CD14-positive monocyte (primary cell): ENCODE data around the gene MBL2. TPM values are rescaled to one million over a fixed set of nuclear protein-coding genes. Genes with fewer than 3 reads are reported as not detected.

ENCODE experiments used
- DNase-seq, 3 donors: peaks; one replicate each; pipeline ENCODE4 v3.0.0-alpha.2; 2011 to 2022
- H2AFZ ChIP-seq: 2 replicates; pipeline ENCODE4 v1.6.0; 2012; ENCODE audit warnings: mild to moderate bottlenecking, low read depth, low read length, inconsistent platforms; ENCODE audit not compliant: insufficient read depth, poor library complexity, severe bottlenecking
- H3K27ac ChIP-seq, 2 donors: 1 replicate in 1 of 2; 2 replicates in 1 of 2; pipeline ENCODE4 v1.5.1; 2012 to 2013; ENCODE audit warnings: low read length in 2 of 2, control low read depth in 1 of 2, inconsistent platforms in 1 of 2, low read depth in 1 of 2, mild to moderate bottlenecking in 1 of 2
- H3K27me3 ChIP-seq, 2 donors: one replicate each; pipeline versions ENCODE4 v1.6.0 to v1.6.1; 2011 to 2013; ENCODE audit warnings: low read length in 2 of 2; ENCODE audit not compliant: control insufficient read depth in 2 of 2, insufficient read depth in 2 of 2
- H3K36me3 ChIP-seq, 2 donors: replicated peaks in 1 of 2; 1 replicate in 1 of 2; 2 replicates in 1 of 2; pipeline versions ENCODE4 v1.5.1 to v1.6.1; 2012 to 2013; ENCODE audit warnings: low read length in 2 of 2, control low read depth in 1 of 2, inconsistent platforms in 1 of 2, mild to moderate bottlenecking in 1 of 2; ENCODE audit not compliant: insufficient read depth in 2 of 2, control insufficient read depth in 1 of 2
- H3K4me1 ChIP-seq, 2 donors: 1 replicate in 1 of 2; 2 replicates in 1 of 2; pipeline versions ENCODE4 v1.5.1 to v1.6.1; 2012 to 2013; ENCODE audit warnings: low read length in 2 of 2, control low read depth in 1 of 2, inconsistent platforms in 1 of 2, mild to moderate bottlenecking in 1 of 2, moderate library complexity in 1 of 2; ENCODE audit not compliant: insufficient read depth in 2 of 2, control insufficient read depth in 1 of 2
- H3K4me2 ChIP-seq: replicated peaks from 2 replicates; pipeline ENCODE3; 2012; ENCODE audit warnings: low read length, moderate library complexity, mild to moderate bottlenecking; ENCODE audit not compliant: poor library complexity, severe bottlenecking; ENCODE audit errors: extremely low read depth
- H3K4me3 ChIP-seq, 3 experiments: fragments of 200-600 bp in 1 of 3; sonication (generic) in 1 of 3; replicated peaks in 1 of 3; 1 replicate in 2 of 3; 2 replicates in 1 of 3; pipeline ENCODE4 v1.5.1; 2011 to 2013; ENCODE audit warnings: low read length in 3 of 3, mild to moderate bottlenecking in 3 of 3, control low read depth in 2 of 3, low read depth in 2 of 3, inconsistent platforms in 1 of 3, moderate library complexity in 1 of 3
- H3K79me2 ChIP-seq: 2 replicates; pipeline ENCODE4 v1.6.0; 2012; ENCODE audit warnings: mild to moderate bottlenecking, control low read depth, inconsistent platforms, low read length, moderate library complexity; ENCODE audit not compliant: insufficient read depth
- H3K9ac ChIP-seq: 2 replicates; pipeline ENCODE4 v1.6.0; 2017; ENCODE audit warnings: low read length, mild to moderate bottlenecking; ENCODE audit not compliant: insufficient read depth, poor library complexity, severe bottlenecking
- H3K9me3 ChIP-seq, 2 donors: replicated peaks in 1 of 2; 1 replicate in 1 of 2; 2 replicates in 1 of 2; pipeline versions ENCODE4 v1.5.1 to v1.6.1; 2012 to 2013; ENCODE audit warnings: low read length in 2 of 2, control low read depth in 1 of 2; ENCODE audit not compliant: control insufficient read depth in 1 of 2, insufficient read depth in 1 of 2
- H4K20me1 ChIP-seq: 2 replicates; pipeline ENCODE4 v1.6.0; 2012; ENCODE audit warnings: mild to moderate bottlenecking, low read length, control low read depth, moderate library complexity; ENCODE audit not compliant: insufficient read depth
- H3K27ac Mint-ChIP-seq, 7 donors: one replicate each; pipeline ENCODE4 v1.8.0; 2020; ENCODE audit warnings: mild to moderate bottlenecking in 7 of 7, mixed read lengths in 7 of 7, moderate library complexity in 6 of 7, inconsistent platforms in 2 of 7
- H3K27me3 Mint-ChIP-seq, 3 donors: one replicate each; pipeline ENCODE4 v1.8.0; 2021 to 2022; ENCODE audit warnings: low read depth in 3 of 3, mild to moderate bottlenecking in 3 of 3, mixed read lengths in 3 of 3, moderate library complexity in 3 of 3, inconsistent platforms in 1 of 3
- H3K36me3 Mint-ChIP-seq, 2 donors: one replicate each; pipeline ENCODE4 v1.8.0; 2020; ENCODE audit warnings: mixed read lengths in 2 of 2, inconsistent platforms in 1 of 2, mild to moderate bottlenecking in 1 of 2
- H3K4me1 Mint-ChIP-seq: one replicate; pipeline ENCODE4 v1.8.0; 2020; ENCODE audit warnings: mild to moderate bottlenecking, mixed read lengths
- H3K4me3 Mint-ChIP-seq, 2 donors: one replicate each; pipeline ENCODE4 v1.8.0; 2020; ENCODE audit warnings: mild to moderate bottlenecking in 2 of 2, mixed read lengths in 2 of 2, moderate library complexity in 1 of 2
- H3K9me3 Mint-ChIP-seq, 7 donors: one replicate each; pipeline ENCODE4 v1.8.0; 2020 to 2022; ENCODE audit warnings: mixed read lengths in 7 of 7, mild to moderate bottlenecking in 6 of 7, moderate library complexity in 6 of 7, inconsistent platforms in 2 of 7
- WGBS: methylation state at CpG from one replicate; pipeline ENCODE4 v1.1.5; 2013; ENCODE audit warnings: missing lambda C conversion rate; ENCODE audit not compliant: insufficient coverage; 5-methylcytosine and 5-hydroxymethylcytosine counted together
- intact Hi-C, 2 donors: fragments of 100-400 bp; cut with micrococcal nuclease; formaldehyde crosslinking; loops; one replicate each; pipeline versions ENCODE4 v1.15.0 to v1.15.1; 2023
- polyA plus RNA-seq, 3 donors: library from polyadenylated mRNA; depleted of rRNA in 1 of 3; unstranded in 2 of 3; stranded (reverse) in 1 of 3; fragments of 300-500 nt in 2 of 3; fragments of >200 nt in 1 of 3; fragmentation: Illumina TruSeq in 2 of 3; gene quantifications; 1 replicate in 2 of 3; 2 replicates in 1 of 3; pipeline ENCODE4 v1.2.3, GENCODE V29; 2012 to 2021
- TF ChIP-seq, protein P1 (sequence below): fragments of 200-600 bp; IDR thresholded peaks from one replicate; pipeline ENCODE4 v1.8.0; 2022; ENCODE audit warnings: antibody characterized with exemption, mild to moderate bottlenecking

MBL2 gene
- polyA plus RNA-seq, 3 donors = not detected

DNA sequence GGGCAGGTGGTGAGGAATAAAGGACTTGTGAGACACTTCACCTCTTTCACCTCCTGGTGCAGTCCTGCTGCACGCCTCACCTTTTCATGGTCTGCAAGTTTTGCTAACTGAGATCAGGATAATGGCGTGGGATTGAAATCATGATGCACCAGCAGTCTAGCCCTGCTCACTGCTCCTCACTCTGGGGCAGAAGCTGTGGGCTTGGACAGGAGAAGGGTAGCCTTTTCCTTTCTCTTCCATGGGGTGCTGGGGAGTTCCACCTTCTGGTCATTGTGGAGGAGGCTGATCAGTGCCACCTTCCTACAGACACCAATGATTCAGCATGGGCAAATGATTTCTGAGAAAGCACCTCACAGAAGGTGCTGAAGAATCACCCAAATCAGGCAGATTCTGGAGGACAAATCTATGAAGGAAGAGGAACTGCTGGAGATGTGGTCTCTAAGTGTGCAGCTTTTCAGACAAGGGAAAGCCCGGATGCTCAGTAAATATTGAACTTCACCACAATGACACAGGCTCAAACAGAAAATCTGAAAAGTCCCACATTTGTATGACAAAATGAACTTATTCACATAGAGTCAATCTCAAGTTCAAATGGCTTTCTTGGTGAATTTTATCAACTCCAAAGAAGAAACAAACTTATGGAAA is 19.7 kb downstream of the MBL2 start:
- Histone ChIP-seq H3K4me3 (no peak overlapping the region), H3K27me3 (no peaks in the 10 kb centered on the region), H3K79me2 (no peaks in the 10 kb centered on the region), H3K27ac (no peak overlapping the region), H3K9ac (no peak overlapping the region), H3K9me3 (no peaks in the 10 kb centered on the region), H3K4me1 (peaks cover 30% of the 10 kb centered on the region in 2 donors), H4K20me1 (no peaks in the 10 kb centered on the region), H3K4me2 (no peak overlapping the region), H3K36me3 (no peaks in the 10 kb centered on the region), H2AFZ (no peak overlapping the region)
- no peaks in the 10 kb centered on the region for H3K36me3 Mint-ChIP-seq
- intact Hi-C loops = no loop called here
- peaks cover 38% of the 10 kb centered on the region for H3K4me1 Mint-ChIP-seq
- peak in 1 of 3 donors; percentile 15 for DNase-seq
- 79% methylated on average over 2 of the region's 3 CpGs for WGBS
- H3K4me3 Mint-ChIP-seq = no peak overlapping the region
- peaks cover 0 to 1% (median 0%) of the 10 kb centered on the region in 7 donors for H3K9me3 Mint-ChIP-seq
- H3K27me3 Mint-ChIP-seq = peaks cover 0 to 2% (median 2%) of the 10 kb centered on the region in 3 donors
- TF ChIP-seq, protein P1, sequence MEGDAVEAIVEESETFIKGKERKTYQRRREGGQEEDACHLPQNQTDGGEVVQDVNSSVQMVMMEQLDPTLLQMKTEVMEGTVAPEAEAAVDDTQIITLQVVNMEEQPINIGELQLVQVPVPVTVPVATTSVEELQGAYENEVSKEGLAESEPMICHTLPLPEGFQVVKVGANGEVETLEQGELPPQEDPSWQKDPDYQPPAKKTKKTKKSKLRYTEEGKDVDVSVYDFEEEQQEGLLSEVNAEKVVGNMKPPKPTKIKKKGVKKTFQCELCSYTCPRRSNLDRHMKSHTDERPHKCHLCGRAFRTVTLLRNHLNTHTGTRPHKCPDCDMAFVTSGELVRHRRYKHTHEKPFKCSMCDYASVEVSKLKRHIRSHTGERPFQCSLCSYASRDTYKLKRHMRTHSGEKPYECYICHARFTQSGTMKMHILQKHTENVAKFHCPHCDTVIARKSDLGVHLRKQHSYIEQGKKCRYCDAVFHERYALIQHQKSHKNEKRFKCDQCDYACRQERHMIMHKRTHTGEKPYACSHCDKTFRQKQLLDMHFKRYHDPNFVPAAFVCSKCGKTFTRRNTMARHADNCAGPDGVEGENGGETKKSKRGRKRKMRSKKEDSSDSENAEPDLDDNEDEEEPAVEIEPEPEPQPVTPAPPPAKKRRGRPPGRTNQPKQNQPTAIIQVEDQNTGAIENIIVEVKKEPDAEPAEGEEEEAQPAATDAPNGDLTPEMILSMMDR = no peak
- H3K27ac Mint-ChIP-seq = no peak overlapping the region

DNA sequence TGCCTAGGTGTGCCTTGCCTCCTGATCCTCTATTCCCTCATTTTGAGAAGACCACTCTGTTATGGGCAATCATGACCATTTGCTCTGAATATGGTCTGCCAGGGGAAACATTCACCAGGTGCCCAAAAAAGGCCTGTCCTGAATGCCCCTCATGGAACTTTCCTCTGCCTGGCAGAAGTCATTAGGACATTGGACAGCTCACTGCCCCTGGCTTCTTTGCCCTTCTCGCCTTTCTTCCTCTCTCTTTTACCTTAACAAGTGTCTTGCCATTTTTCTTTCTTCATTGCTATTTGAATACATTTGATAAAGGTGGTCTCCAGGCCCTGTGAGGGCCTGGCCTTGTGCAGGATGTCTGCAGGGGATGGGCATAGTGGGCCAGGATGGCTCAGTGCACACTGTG is 20.3 kb downstream of the MBL2 start:
- H3K27me3 Mint-ChIP-seq = peaks cover 0 to 2% (median 1%) of the 10 kb centered on the region in 3 donors
- H3K4me3 Mint-ChIP-seq = no peak overlapping the region
- TF ChIP-seq, protein P1 = no peak
- no CpG with 5 or more reads among the region's 1 CpG for WGBS
- intact Hi-C loops = no loop called here
- H3K4me3 ChIP-seq = no peak overlapping the region
- no peak for DNase-seq
- no peak overlapping the region for H3K4me2 ChIP-seq
- H3K9me3 Mint-ChIP-seq = peaks cover 0 to 1% (median 0%) of the 10 kb centered on the region in 7 donors
- H3K27ac ChIP-seq = no peak overlapping the region
- no peaks in the 10 kb centered on the region for H4K20me1 ChIP-seq
- H2AFZ ChIP-seq = no peak overlapping the region
- H3K4me1 Mint-ChIP-seq = peaks cover 31% of the 10 kb centered on the region
- H3K4me1 ChIP-seq = peaks cover 23% of the 10 kb centered on the region in 2 donors
- no peak overlapping the region for H3K9ac ChIP-seq
- no peaks in the 10 kb centered on the region for H3K36me3 ChIP-seq
- H3K79me2 ChIP-seq = no peaks in the 10 kb centered on the region
- no peaks in the 10 kb centered on the region for H3K36me3 Mint-ChIP-seq
- H3K27me3 ChIP-seq = no peaks in the 10 kb centered on the region
- H3K27ac Mint-ChIP-seq = no peak overlapping the region
- H3K9me3 ChIP-seq = no peaks in the 10 kb centered on the region
